MCF 10A (cell line): Measurements from ENCODE around the gene RCAN3. TPM values are rescaled to one million over a fixed set of nuclear protein-coding genes. Genes with fewer than 3 reads are reported as not detected.

ENCODE experiments used
- BruUV-seq: library from RNA; stranded (reverse); fragments of 400-500 nt; replicated peaks from 2 replicates; lab custom pipeline; 2021; lab: Mats Ljungman, UMichigan
- CTCF ChIA-PET: fragments of 300-600 bp; sonication (Branson Sonifier 250); formaldehyde crosslinking; extraction: SDS; loops from one replicate; lab custom pipeline; 2021; ENCODE audit warnings: antibody characterized with exemption, inconsistent platforms; lab: Yijun Ruan, JAX
- POLR2A ChIA-PET: fragments of 300-600, 350-650 bp; sonication (Branson Sonifier 250); formaldehyde crosslinking; extraction: SDS; loops from one replicate; lab custom pipeline; 2020; ENCODE audit warnings: antibody characterized with exemption, inconsistent platforms; lab: Yijun Ruan, JAX
- DNase-seq: peaks from one replicate; pipeline ENCODE4 v3.0.0-alpha.2; 2018; ENCODE audit not compliant: unreplicated experiment
- H3K27ac Mint-ChIP-seq: one replicate; pipeline ENCODE4 v1.8.0; 2022; ENCODE audit warnings: mild to moderate bottlenecking, low read depth, mixed read lengths; ENCODE audit not compliant: unreplicated experiment
- H3K27me3 Mint-ChIP-seq: one replicate; pipeline ENCODE4 v1.8.0; 2022; ENCODE audit warnings: mixed read lengths; ENCODE audit not compliant: insufficient read depth, unreplicated experiment
- H3K36me3 Mint-ChIP-seq: one replicate; pipeline ENCODE4 v1.8.0; 2022; ENCODE audit warnings: mild to moderate bottlenecking, moderate library complexity, mixed read lengths; ENCODE audit not compliant: insufficient read depth, unreplicated experiment
- H3K4me1 Mint-ChIP-seq: one replicate; pipeline ENCODE4 v1.8.0; 2022; ENCODE audit warnings: mixed read lengths; ENCODE audit not compliant: insufficient read depth, unreplicated experiment
- H3K4me3 Mint-ChIP-seq: one replicate; pipeline ENCODE4 v1.8.0; 2022; ENCODE audit warnings: mild to moderate bottlenecking, moderate library complexity, mixed read lengths; ENCODE audit not compliant: unreplicated experiment
- H3K9me3 Mint-ChIP-seq: one replicate; pipeline ENCODE4 v1.8.0; 2022; ENCODE audit warnings: mixed read lengths; ENCODE audit not compliant: unreplicated experiment
- CTCF ChIP-seq: fragments of 200-600 bp; IDR thresholded peaks from one replicate; pipeline ENCODE4 v1.8.0; 2022; ENCODE audit warnings: antibody characterized with exemption, mild to moderate bottlenecking; ENCODE audit not compliant: unreplicated experiment
- intact Hi-C: fragments of 100-400 bp; cut with micrococcal nuclease; formaldehyde crosslinking; loops from 2 replicates; pipeline ENCODE4 v1.14.1; 2022
- total RNA-seq: library from RNA; stranded (reverse); gene quantifications from 2 replicates; pipeline ENCODE4 v1.2.3, GENCODE V29; 2022

Gene RCAN3
- total RNA-seq, 1 experiment from 2014 or later, result 6.1 TPM

- TSS peak; percentile 12 for BruUV-seq
- no peak for TF ChIP-seq CTCF
- ChIA-PET CTCF (interaction anchor here (0.6 kb wide), 1 partner anchor 317 kb away, joined by 3 read pairs; no protein-coding TSS in a partner anchor), POLR2A (no interaction called here)
- intact Hi-C loops, result no loop called here
- no peaks in the 10 kb centered on the region for H3K27me3 Mint-ChIP-seq
- no peak overlapping the region for H3K27ac Mint-ChIP-seq
- H3K9me3 Mint-ChIP-seq, result no peaks in the 10 kb centered on the region
- peaks cover 10% of the 10 kb centered on the region for H3K36me3 Mint-ChIP-seq
- no peak overlapping the region for H3K4me3 Mint-ChIP-seq
- H3K4me1 Mint-ChIP-seq, result no peaks in the 10 kb centered on the region
- DNase-seq, result no peak
Observed at GRCh38 chr1:24472527-24473251, 29.9 kb upstream of the RCAN3 start.

DNA sequence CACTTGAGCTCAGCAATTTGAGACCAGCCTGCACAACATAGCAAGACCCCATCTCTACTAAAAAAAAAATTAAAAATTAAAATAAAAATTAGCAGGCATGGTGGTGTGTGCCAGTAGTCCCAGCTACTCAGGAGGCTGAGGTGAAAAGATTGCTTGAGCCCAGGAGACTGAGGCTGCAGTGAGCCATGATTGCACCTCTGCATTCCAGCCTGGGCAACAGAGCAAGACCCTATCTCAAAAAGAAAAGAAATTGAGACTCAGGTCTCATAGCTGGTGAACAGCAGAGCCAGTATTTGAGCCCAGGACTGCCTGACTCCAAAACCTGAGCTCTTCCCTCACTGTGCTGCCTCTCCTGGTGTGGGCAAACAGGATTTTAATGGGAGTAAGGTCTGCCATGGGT is 28.4 kb upstream of the RCAN3 start:
- ChIA-PET CTCF (interaction anchor here (0.6 kb wide), 1 partner anchor 30 kb away, joined by 3 read pairs; no protein-coding TSS in a partner anchor), POLR2A (no interaction called here)
- intact Hi-C loops, result no loop called here
- Mint-ChIP-seq H3K27me3 (no peaks in the 10 kb centered on the region), H3K4me1 (no peaks in the 10 kb centered on the region), H3K36me3 (peaks cover under 1% of the 10 kb centered on the region), H3K4me3 (no peak overlapping the region), H3K9me3 (no peaks in the 10 kb centered on the region), H3K27ac (no peak overlapping the region)
- no peak for DNase-seq
- no TSS peak for BruUV-seq
- TF ChIP-seq CTCF, result no peak

DNA sequence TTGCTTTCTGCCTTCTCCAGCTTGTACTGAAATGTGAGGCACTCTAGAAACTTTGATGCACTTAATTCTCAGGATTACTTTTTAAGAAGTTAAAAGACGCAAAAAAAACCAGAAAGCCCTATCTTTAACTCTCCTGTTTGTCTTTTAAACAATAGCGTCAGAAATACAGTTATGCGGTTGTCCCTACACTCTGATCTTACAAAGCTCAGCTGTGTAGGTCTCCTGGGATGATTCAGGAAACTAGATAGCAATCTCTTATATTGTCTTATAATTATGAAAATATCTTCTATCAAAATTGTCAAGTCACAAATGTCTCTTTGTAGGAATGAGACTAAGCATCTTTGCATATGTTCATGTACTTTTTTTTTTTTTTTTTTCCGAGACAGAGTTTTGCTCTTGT is 26.9 kb upstream of the RCAN3 start:
- H3K27me3 Mint-ChIP-seq, result no peaks in the 10 kb centered on the region
- TF ChIP-seq CTCF, result no peak
- BruUV-seq, result no TSS peak
- no peaks in the 10 kb centered on the region for H3K9me3 Mint-ChIP-seq
- H3K4me3 Mint-ChIP-seq, result no peak overlapping the region
- CTCF ChIA-PET, result no interaction called here
- intact Hi-C loops, result no loop called here
- H3K4me1 Mint-ChIP-seq, result no peaks in the 10 kb centered on the region
- POLR2A ChIA-PET, result interaction anchor here (0.6 to 2.0 kb wide), 3 partner anchors 11 to 27 kb away, joined by 3 to 11 read pairs (median 4); partner anchors contain the start of gene RCAN3
- no peaks in the 10 kb centered on the region for H3K36me3 Mint-ChIP-seq
- DNase-seq, result no peak
- H3K27ac Mint-ChIP-seq, result no peak overlapping the region

DNA sequence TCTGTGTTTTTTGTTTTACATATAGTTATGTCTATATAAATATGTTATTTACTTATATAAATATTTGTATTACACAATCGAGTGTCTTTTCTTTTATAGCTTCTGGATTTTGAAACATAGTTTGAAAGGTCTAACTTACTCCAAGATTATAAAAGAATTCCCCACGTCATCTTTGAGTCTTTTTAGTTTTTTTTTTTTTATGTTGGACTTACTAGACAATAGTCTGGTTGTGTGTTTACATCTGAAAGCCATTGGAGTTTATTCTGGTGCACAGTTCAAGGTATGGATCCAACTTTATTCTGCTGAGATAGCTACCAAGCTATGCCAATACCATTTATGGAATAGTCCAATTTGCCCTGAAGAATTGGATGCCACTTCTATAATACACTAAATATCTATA is 26.1 kb upstream of the RCAN3 start:
- intact Hi-C loops, result no loop called here
- Mint-ChIP-seq H3K4me1 (no peaks in the 10 kb centered on the region), H3K9me3 (no peaks in the 10 kb centered on the region), H3K36me3 (no peaks in the 10 kb centered on the region), H3K27ac (no peak overlapping the region), H3K27me3 (no peaks in the 10 kb centered on the region), H3K4me3 (no peak overlapping the region)
- BruUV-seq, result no TSS peak
- no peak for TF ChIP-seq CTCF
- ChIA-PET POLR2A (interaction anchor here (1.0 to 2.0 kb wide), 2 partner anchors 26 to 61 kb away, joined by 4 to 11 read pairs; partner anchors contain the start of genes NIPAL3 and RCAN3), CTCF (interaction anchor here (0.6 to 1.7 kb wide), 3 partner anchors 111 to 177 kb away, joined by 3 read pairs; no protein-coding TSS in a partner anchor)
- no peak for DNase-seq
